Keratinocyte (primary cell): Measurements from ENCODE around the gene ABCG1. TPM values are rescaled to one million over a fixed set of nuclear protein-coding genes. Genes with fewer than 3 reads are reported as not detected.

ENCODE experiments used
- DNase-seq: peaks from one replicate; pipeline ENCODE4 v3.0.0-alpha.2; 2011; ENCODE audit warnings: low read depth, missing footprints, low spot score
- FAIRE-seq: peaks from 2 replicates; lab custom pipeline; 2011; peaks lifted over from hg19 to GRCh38; lab: Jason Lieb, UNC
- H2AFZ ChIP-seq: 2 replicates; pipeline ENCODE4 v1.6.0; 2012; ENCODE audit warnings: low read length, control low read depth, inconsistent platforms; ENCODE audit not compliant: control insufficient read depth
- H3K27ac ChIP-seq: 2 replicates; pipeline ENCODE4 v1.5.1; 2011; ENCODE audit warnings: low read length; ENCODE audit not compliant: control insufficient read depth, insufficient read depth
- H3K27me3 ChIP-seq: 3 replicates; pipeline ENCODE4 v1.6.0; 2011; ENCODE audit warnings: low read length; ENCODE audit not compliant: control insufficient read depth, insufficient read depth; ENCODE audit errors: extremely low read depth
- H3K36me3 ChIP-seq, 2 experiments: 2 replicates in 1 of 2; 3 replicates in 1 of 2; pipeline ENCODE4 v1.5.1; 2011; ENCODE audit warnings: low read length in 2 of 2, mild to moderate bottlenecking in 1 of 2; ENCODE audit not compliant: control insufficient read depth in 2 of 2, insufficient read depth in 2 of 2; ENCODE audit errors: extremely low read depth in 1 of 2
- H3K4me1 ChIP-seq: 3 replicates; pipeline ENCODE4 v1.5.1; 2011; ENCODE audit warnings: low read length; ENCODE audit not compliant: control insufficient read depth, insufficient read depth; ENCODE audit errors: extremely low read depth
- H3K4me2 ChIP-seq: 3 replicates; pipeline ENCODE4 v1.6.0; 2011; ENCODE audit warnings: low read depth, low read length; ENCODE audit not compliant: control insufficient read depth, insufficient read depth; ENCODE audit errors: extremely low read depth
- H3K4me3 ChIP-seq, 3 experiments: fragments of 200-600 bp in 1 of 3; sonication (generic) in 1 of 3; 2 replicates in 2 of 3; 3 replicates in 1 of 3; pipeline ENCODE4 v1.5.1; 2011 to 2016; ENCODE audit warnings: low read length in 3 of 3, mild to moderate bottlenecking in 3 of 3, control low read depth in 2 of 3, inconsistent platforms in 1 of 3, low read depth in 1 of 3, mixed read lengths in 1 of 3, mixed run types in 1 of 3, moderate library complexity in 1 of 3; ENCODE audit not compliant: control insufficient read depth in 2 of 3, insufficient read depth in 2 of 3; ENCODE audit errors: extremely low read depth in 1 of 3
- H3K79me2 ChIP-seq: 2 replicates; pipeline ENCODE4 v1.6.0; 2012; ENCODE audit warnings: low read length; ENCODE audit not compliant: control insufficient read depth, insufficient read depth
- H3K9ac ChIP-seq: 3 replicates; pipeline ENCODE4 v1.6.0; 2011; ENCODE audit warnings: low read length; ENCODE audit not compliant: control insufficient read depth, insufficient read depth; ENCODE audit errors: extremely low read depth
- H3K9me1 ChIP-seq: 3 replicates; pipeline ENCODE4 v1.6.0; 2011; ENCODE audit warnings: low read length; ENCODE audit not compliant: control insufficient read depth, insufficient read depth; ENCODE audit errors: extremely low read depth
- H3K9me3 ChIP-seq: 2 replicates; pipeline ENCODE4 v1.5.1; 2012; ENCODE audit warnings: low read depth, low read length; ENCODE audit not compliant: control insufficient read depth
- H4K20me1 ChIP-seq: 3 replicates; pipeline ENCODE4 v1.6.0; 2011; ENCODE audit warnings: low read length; ENCODE audit not compliant: control insufficient read depth, insufficient read depth; ENCODE audit errors: extremely low read depth
- EZH2 ChIP-seq: IDR thresholded peaks from one replicate; pipeline ENCODE4 v1.6.1; 2012; ENCODE audit warnings: inconsistent platforms, mild to moderate bottlenecking, low read length, moderate library complexity
- dilution Hi-C: fragments of 300-500 bp; cut with MboI; formaldehyde crosslinking; loops from one replicate; pipeline ENCODE4 v1.7.0; 2020; ENCODE audit warnings: low sequenced_read_pairs; ENCODE audit not compliant: extremely low pct_ligation_motif_present
- polyA plus RNA-seq, 5 experiments: library from polyadenylated mRNA; depleted of rRNA in 3 of 5; stranded (reverse) in 3 of 5; stranded (forward) in 1 of 5; unstranded in 1 of 5; fragments of >200 nt; gene quantifications; 1 replicate in 1 of 5; 2 replicates in 3 of 5; 3 replicates in 1 of 5; pipeline versions ENCODE4 v1.2.1 to v1.2.3, GENCODE V29; 2011 to 2012; ENCODE audit warnings: missing spikeins in 2 of 5, low read depth in 1 of 5, low replicate concordance in 1 of 5
- TF ChIP-seq, protein P1 (sequence below), 3 experiments: IDR thresholded peaks in 1 of 3; conservative IDR thresholded peaks in 1 of 3; optimal IDR thresholded peaks in 1 of 3; 2 replicates in 2 of 3; 3 replicates in 1 of 3; pipeline versions ENCODE3 to v1.5.1; 2011; ENCODE audit warnings: low read length in 3 of 3, mild to moderate bottlenecking in 3 of 3, moderate library complexity in 2 of 3, control low read depth in 1 of 3, inconsistent platforms in 1 of 3; ENCODE audit not compliant: insufficient read depth in 2 of 3; ENCODE audit errors: extremely low read depth in 1 of 3

Gene ABCG1
- polyA plus RNA-seq, 1 donor (not counting 4 experiments of a cell fraction or from before 2014, with no cell fraction given), result 3.3 TPM

DNA sequence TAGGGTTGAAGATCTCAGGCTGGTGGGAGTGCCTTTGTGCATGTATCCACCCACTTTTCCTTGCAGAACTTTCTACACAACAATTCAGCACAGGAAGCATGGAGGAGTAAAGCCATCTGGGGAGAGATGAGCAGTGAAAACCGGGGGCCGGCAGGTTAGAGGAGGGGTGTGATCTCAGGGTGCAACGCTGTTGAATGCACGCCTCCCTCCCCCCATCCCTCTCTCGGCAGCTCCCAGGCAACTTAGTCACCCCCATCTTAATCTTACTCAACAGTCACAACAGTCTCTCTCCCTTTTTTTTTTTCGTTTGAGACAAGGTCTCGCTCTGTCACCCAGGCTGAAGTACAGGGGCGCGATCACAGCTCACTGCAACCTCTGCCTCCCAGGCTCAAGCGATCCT lies 16.6 kb upstream of the ABCG1 start:
- Histone ChIP-seq H3K4me3 (no peak overlapping the region), H3K9me1 (no peaks in the 10 kb centered on the region), H3K4me1 (peaks cover 36% of the 10 kb centered on the region), H3K4me2 (no peak overlapping the region), H3K27me3 (no peaks in the 10 kb centered on the region), H3K36me3 (no peaks in the 10 kb centered on the region), H4K20me1 (no peaks in the 10 kb centered on the region), H3K27ac (no peak overlapping the region), H3K9me3 (no peaks in the 10 kb centered on the region), H2AFZ (no peak overlapping the region), H3K9ac (no peak overlapping the region), H3K79me2 (no peaks in the 10 kb centered on the region)
- DNase-seq, result no peak
- TF ChIP-seq, protein P1, sequence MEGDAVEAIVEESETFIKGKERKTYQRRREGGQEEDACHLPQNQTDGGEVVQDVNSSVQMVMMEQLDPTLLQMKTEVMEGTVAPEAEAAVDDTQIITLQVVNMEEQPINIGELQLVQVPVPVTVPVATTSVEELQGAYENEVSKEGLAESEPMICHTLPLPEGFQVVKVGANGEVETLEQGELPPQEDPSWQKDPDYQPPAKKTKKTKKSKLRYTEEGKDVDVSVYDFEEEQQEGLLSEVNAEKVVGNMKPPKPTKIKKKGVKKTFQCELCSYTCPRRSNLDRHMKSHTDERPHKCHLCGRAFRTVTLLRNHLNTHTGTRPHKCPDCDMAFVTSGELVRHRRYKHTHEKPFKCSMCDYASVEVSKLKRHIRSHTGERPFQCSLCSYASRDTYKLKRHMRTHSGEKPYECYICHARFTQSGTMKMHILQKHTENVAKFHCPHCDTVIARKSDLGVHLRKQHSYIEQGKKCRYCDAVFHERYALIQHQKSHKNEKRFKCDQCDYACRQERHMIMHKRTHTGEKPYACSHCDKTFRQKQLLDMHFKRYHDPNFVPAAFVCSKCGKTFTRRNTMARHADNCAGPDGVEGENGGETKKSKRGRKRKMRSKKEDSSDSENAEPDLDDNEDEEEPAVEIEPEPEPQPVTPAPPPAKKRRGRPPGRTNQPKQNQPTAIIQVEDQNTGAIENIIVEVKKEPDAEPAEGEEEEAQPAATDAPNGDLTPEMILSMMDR (optimal IDR thresholded peaks at IDR 0.05 in 1 of 3, IDR thresholded peaks at IDR 0.05 in 1 of 3, conservative IDR thresholded peaks at IDR 0.05 in 1 of 3; ENCODE audit: extremely low read depth in 1 of 3, insufficient read depth in 2 of 3, low read length in 3 of 3), result no peak
- TF ChIP-seq EZH2, result no peak
- FAIRE-seq, result no peak
- dilution Hi-C loops, result no loop called here

DNA sequence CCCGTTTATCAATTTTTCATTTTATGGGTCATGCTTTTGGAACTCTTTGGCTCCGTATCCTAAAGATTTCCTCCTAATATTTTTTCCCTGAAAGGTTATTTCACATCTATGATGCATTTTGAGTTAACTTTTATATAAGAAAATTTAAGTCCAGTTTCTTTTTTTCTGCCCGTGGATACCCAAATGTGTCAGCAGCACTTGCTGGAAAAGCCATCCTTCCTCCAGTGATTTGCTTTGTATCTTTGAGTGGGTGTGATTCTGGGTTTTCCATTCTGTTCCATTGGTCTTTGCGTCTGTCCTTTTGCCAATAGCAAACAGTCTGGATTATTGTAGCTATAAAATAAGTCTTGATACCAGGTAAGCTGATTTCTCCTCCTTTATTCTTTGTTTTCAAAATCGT lies 15.6 kb upstream of the ABCG1 start:
- H3K9me3 ChIP-seq, result no peaks in the 10 kb centered on the region
- DNase-seq (no peak), FAIRE-seq (no peak)
- no peaks in the 10 kb centered on the region for H3K79me2 ChIP-seq
- H3K4me1 ChIP-seq, result peaks cover 36% of the 10 kb centered on the region
- no peak overlapping the region for H3K4me2 ChIP-seq
- dilution Hi-C loops, result no loop called here
- no peak overlapping the region for H2AFZ ChIP-seq
- TF ChIP-seq, protein P1 (optimal IDR thresholded peaks at IDR 0.05 in 1 of 3, IDR thresholded peaks at IDR 0.05 in 1 of 3, conservative IDR thresholded peaks at IDR 0.05 in 1 of 3; ENCODE audit: extremely low read depth in 1 of 3, insufficient read depth in 2 of 3, low read length in 3 of 3), result no peak
- TF ChIP-seq EZH2, result no peak
- no peaks in the 10 kb centered on the region for H3K27me3 ChIP-seq
- H3K9me1 ChIP-seq, result no peaks in the 10 kb centered on the region
- no peak overlapping the region for H3K4me3 ChIP-seq
- H3K9ac ChIP-seq, result no peak overlapping the region
- no peaks in the 10 kb centered on the region for H4K20me1 ChIP-seq
- no peaks in the 10 kb centered on the region for H3K36me3 ChIP-seq
- no peak overlapping the region for H3K27ac ChIP-seq
